ENCODE data around the gene NSD2. TPM values are rescaled to one million over a fixed set of nuclear protein-coding genes. Genes with fewer than 3 reads are reported as not detected.

The NSD2 gene
- total RNA-seq, 1 experiment from 2014 or later: 122 TPM

GRCh38 chr4:1991087-1991486 lies 119.9 kb downstream of the NSD2 start:
- Mint-ChIP-seq H3K27ac (ENCODE audit: unreplicated experiment) (no peak overlapping the region), H3K36me3 (ENCODE audit: insufficient read depth, unreplicated experiment) (peaks cover 67% of the 10 kb centered on the region), H3K4me1 (ENCODE audit: low read depth, unreplicated experiment) (no peaks in the 10 kb centered on the region), H3K4me3 (ENCODE audit: unreplicated experiment) (no peak overlapping the region), H3K27me3 (ENCODE audit: insufficient read depth, unreplicated experiment) (no peaks in the 10 kb centered on the region), H3K9me3 (ENCODE audit: unreplicated experiment) (no peaks in the 10 kb centered on the region)
- Histone ChIP-seq H3K4me3 (ENCODE audit: low read depth, low read length) (no peak overlapping the region), H3K9me3 (no peaks in the 10 kb centered on the region), H3K27me3 (replicated peaks; ENCODE audit: control insufficient read depth, insufficient read depth, low read length) (no peaks in the 10 kb centered on the region), H3K4me1 (no peaks in the 10 kb centered on the region), H3K36me3 (ENCODE audit: control insufficient read depth, insufficient read depth, low read length) (peaks cover 1% of the 10 kb centered on the region; the same call in 1 of the 2 replicates)
- intact Hi-C loops (cut with micrococcal nuclease; ENCODE audit: unreplicated experiment): no loop called here
- no peak for DNase-seq
- no peak for TF ChIP-seq CTCF (IDR thresholded peaks at IDR 0.05; ENCODE audit: insufficient read depth in 1 of 2, low read depth in 1 of 2, low read length in 1 of 2, severe bottlenecking in 1 of 2, unreplicated experiment in 1 of 2)
- BruUV-seq (replicated peaks): no TSS peak
- ChIA-PET CTCF (no interaction called here), POLR2A (no interaction called here)

GRCh38 chr4:1991596-1992434 lies 120.6 kb downstream of the NSD2 start:
- Mint-ChIP-seq H3K27ac (ENCODE audit: unreplicated experiment) (no peak overlapping the region), H3K36me3 (ENCODE audit: insufficient read depth, unreplicated experiment) (peaks cover 60% of the 10 kb centered on the region), H3K9me3 (ENCODE audit: unreplicated experiment) (no peaks in the 10 kb centered on the region), H3K4me1 (ENCODE audit: low read depth, unreplicated experiment) (no peaks in the 10 kb centered on the region), H3K27me3 (ENCODE audit: insufficient read depth, unreplicated experiment) (no peaks in the 10 kb centered on the region), H3K4me3 (ENCODE audit: unreplicated experiment) (no peak overlapping the region)
- TF ChIP-seq CTCF (IDR thresholded peaks at IDR 0.05; ENCODE audit: insufficient read depth in 1 of 2, low read depth in 1 of 2, low read length in 1 of 2, severe bottlenecking in 1 of 2, unreplicated experiment in 1 of 2): no peak
- CTCF ChIA-PET: no interaction called here
- BruUV-seq (replicated peaks): no TSS peak
- Histone ChIP-seq H3K27me3 (replicated peaks; ENCODE audit: control insufficient read depth, insufficient read depth, low read length) (no peaks in the 10 kb centered on the region), H3K9me3 (no peaks in the 10 kb centered on the region), H3K4me1 (no peaks in the 10 kb centered on the region), H3K36me3 (ENCODE audit: control insufficient read depth, insufficient read depth, low read length) (peaks cover 1% of the 10 kb centered on the region; the same call in 1 of the 2 replicates), H3K4me3 (ENCODE audit: low read depth, low read length) (no peak overlapping the region)
- no peak for DNase-seq
- POLR2A ChIA-PET: no interaction called here
- intact Hi-C loops (cut with micrococcal nuclease; ENCODE audit: unreplicated experiment): no loop called here

- CTCF ChIA-PET: no interaction called here
- Histone ChIP-seq H3K9me3 (peaks cover 7% of the 10 kb centered on the region), H3K27me3 (replicated peaks; ENCODE audit: control insufficient read depth, insufficient read depth, low read length) (no peaks in the 10 kb centered on the region), H3K4me3 (ENCODE audit: low read depth, low read length) (no peak overlapping the region), H3K4me1 (0 out of 2 replicates have a peak, but pooled peaks cover 6% of the 10 kb centered on the region), H3K36me3 (ENCODE audit: control insufficient read depth, insufficient read depth, low read length) (no peaks in the 10 kb centered on the region)
- no peak for DNase-seq
- TF ChIP-seq CTCF (IDR thresholded peaks at IDR 0.05; ENCODE audit: insufficient read depth in 1 of 2, low read depth in 1 of 2, low read length in 1 of 2, severe bottlenecking in 1 of 2, unreplicated experiment in 1 of 2): no peak
- Mint-ChIP-seq H3K4me3 (ENCODE audit: unreplicated experiment) (no peak overlapping the region), H3K9me3 (ENCODE audit: unreplicated experiment) (no peaks in the 10 kb centered on the region), H3K27ac (ENCODE audit: unreplicated experiment) (no peak overlapping the region), H3K4me1 (ENCODE audit: low read depth, unreplicated experiment) (peaks cover 1% of the 10 kb centered on the region), H3K36me3 (ENCODE audit: insufficient read depth, unreplicated experiment) (peaks cover 53% of the 10 kb centered on the region), H3K27me3 (ENCODE audit: insufficient read depth, unreplicated experiment) (no peaks in the 10 kb centered on the region)
- no TSS peak for BruUV-seq (replicated peaks)
- POLR2A ChIA-PET: no interaction called here
- intact Hi-C loops (cut with micrococcal nuclease; ENCODE audit: unreplicated experiment): no loop called here
These were observed 121.4 kb downstream of the NSD2 start for GRCh38 chr4:1992468-1993168.
